Measurements from ENCODE around the gene SCRT2. TPM values are rescaled to one million over a fixed set of nuclear protein-coding genes. Genes with fewer than 3 reads are reported as not detected.

SCRT2 gene
- total RNA-seq, 1 experiment from 2014 or later, result not detected

GRCh38 chr20:637559-637958 is 38.0 kb downstream of the SCRT2 start:
- Mint-ChIP-seq H3K9me3 (peaks cover 0 to 2% of the 10 kb centered on the region in 2 experiments; a peak in 3 of 5 replicates), H3K27me3 (ENCODE audit: low read depth) (peaks cover 10% of the 10 kb centered on the region), H3K36me3 (ENCODE audit: insufficient read depth in 1 of 3, low read depth in 3 of 3) (no peaks in the 10 kb centered on the region), H3K27ac (no peak overlapping the region), H3K4me1 (peaks cover 4 to 20% of the 10 kb centered on the region in 2 experiments; a peak in 3 of 4 replicates), H3K4me3 (no peak overlapping the region)
- Histone ChIP-seq H3K23ac (ENCODE audit: insufficient read length, low read depth, low read length) (no peak overlapping the region), H2AFZ (ENCODE audit: low read length) (no peak overlapping the region), H3K27me3 (ENCODE audit: insufficient read depth, low read length) (no peaks in the 10 kb centered on the region), H4K91ac (ENCODE audit: insufficient read length, low read depth, low read length) (no peak overlapping the region), H3T11ph (ENCODE audit: low read length) (no peak overlapping the region), H3K9ac (ENCODE audit: extremely low read depth, insufficient read length, low read length) (no peak overlapping the region), H2BK20ac (ENCODE audit: low read depth, low read length, poor library complexity, severe bottlenecking) (no peak overlapping the region), H2BK15ac (ENCODE audit: low read depth, low read length) (no peak overlapping the region), H3K27ac (ENCODE audit: insufficient read length, low read depth, low read length) (no peak overlapping the region), H2AK5ac (ENCODE audit: insufficient read length, low read length) (no peak overlapping the region), H3K18ac (ENCODE audit: insufficient read length, low read depth, low read length) (no peak overlapping the region), H4K8ac (replicated peaks; ENCODE audit: insufficient read length, low read depth, low read length) (no peak overlapping the region), H3K79me2 (ENCODE audit: insufficient read depth, low read length) (no peaks in the 10 kb centered on the region), H3K14ac (ENCODE audit: insufficient read depth, low read length) (no peak overlapping the region), H2BK120ac (ENCODE audit: low read depth, low read length, poor library complexity, severe bottlenecking) (no peak overlapping the region), H3K4ac (ENCODE audit: low read depth, low read length) (no peak overlapping the region), H2BK5ac (ENCODE audit: insufficient read length, low read length) (no peak overlapping the region), H3K56ac (ENCODE audit: insufficient read length, low read depth, low read length) (no peak overlapping the region), H3K9me3 (ENCODE audit: control insufficient read depth, low read depth, low read length) (no peaks in the 10 kb centered on the region), H3K23me2 (ENCODE audit: insufficient read length, low read depth, low read length, poor library complexity, severe bottlenecking) (no peaks in the 10 kb centered on the region), H3K4me1 (ENCODE audit: insufficient read depth, low read length) (no peaks in the 10 kb centered on the region), H2BK12ac (ENCODE audit: insufficient read length, low read depth, low read length) (no peak overlapping the region), H4K20me1 (ENCODE audit: control insufficient read depth, insufficient read depth, insufficient read length) (no peaks in the 10 kb centered on the region), H4K5ac (ENCODE audit: insufficient read length, low read depth, low read length) (no peak overlapping the region), H3K4me2 (ENCODE audit: insufficient read depth, insufficient read length, low read length) (no peak overlapping the region), H3K79me1 (ENCODE audit: insufficient read depth, low read depth, low read length, poor library complexity, severe bottlenecking) (no peaks in the 10 kb centered on the region)
- WGBS (ENCODE audit: extremely low coverage, insufficient read length, low lambda C conversion rate), result no CpG with 5 or more reads among the region's 2 CpGs
- TF ChIP-seq CTCF (conservative IDR thresholded peaks at IDR 0.05), result no peak
- DNase-seq, result no peak

Data from H9 (cell line).